ENCODE data around the gene TAC4.

Gene TAC4

GRCh38 chr17:49850772-49851386 is 3.0 kb upstream of the TAC4 start:
- peak overlapping the region; percentile 78; the same call in 1 of the 2 replicates for H3K27ac ChIP-seq

GRCh38 chr17:49850218-49850610 is 2.3 kb upstream of the TAC4 start:
- no peak for TF ChIP-seq CTCF (conservative IDR thresholded peaks at IDR 0.05)
- H3K27ac ChIP-seq = no peak overlapping the region

More at GRCh38 chr17:49850772-49851386, 3.0 kb upstream of the TAC4 start:
- no peak for TF ChIP-seq CTCF (conservative IDR thresholded peaks at IDR 0.05)

GRCh38 chr17:49848739-49849138 is 870 bp upstream of the TAC4 start:
- H3K27ac ChIP-seq = 0 out of 2 replicates have a peak overlapping the region, but pooled peaks have one; percentile 3
- TF ChIP-seq CTCF (conservative IDR thresholded peaks at IDR 0.05) = no peak

GRCh38 chr17:49846938-49847712 is 744 bp downstream of the TAC4 start:
- H3K27ac ChIP-seq = no peak overlapping the region
- no peak for TF ChIP-seq CTCF (conservative IDR thresholded peaks at IDR 0.05)

- H3K27ac ChIP-seq = no peak overlapping the region
- TF ChIP-seq CTCF (conservative IDR thresholded peaks at IDR 0.05) = no peak
Observed at GRCh38 chr17:49845321-49845720, 2.5 kb downstream of the TAC4 start.

- peak; percentile 78 for TF ChIP-seq CTCF (conservative IDR thresholded peaks at IDR 0.05)
- no peak overlapping the region for H3K27ac ChIP-seq
Observed at GRCh38 chr17:49843774-49844350, 4.0 kb downstream of the TAC4 start.

GRCh38 chr17:49842846-49843245 is 5.0 kb downstream of the TAC4 start:
- TF ChIP-seq CTCF (conservative IDR thresholded peaks at IDR 0.05) = no peak
- H3K27ac ChIP-seq = no peak overlapping the region
